ENCODE data around the gene ZNF613. TPM values are rescaled to one million over a fixed set of nuclear protein-coding genes. Genes with fewer than 3 reads are reported as not detected.
A peak's percentile ranks its signal among the peaks of the same experiment; 100 is the strongest.
"Not testable (repeated sequence)": the region's sequence is repeated elsewhere in the genome, so short reads cannot be mapped to it uniquely, and the experiment has no call there.

ZNF613 gene
- total RNA-seq, 1 donor from 2014 or later: 6.8 TPM

DNA sequence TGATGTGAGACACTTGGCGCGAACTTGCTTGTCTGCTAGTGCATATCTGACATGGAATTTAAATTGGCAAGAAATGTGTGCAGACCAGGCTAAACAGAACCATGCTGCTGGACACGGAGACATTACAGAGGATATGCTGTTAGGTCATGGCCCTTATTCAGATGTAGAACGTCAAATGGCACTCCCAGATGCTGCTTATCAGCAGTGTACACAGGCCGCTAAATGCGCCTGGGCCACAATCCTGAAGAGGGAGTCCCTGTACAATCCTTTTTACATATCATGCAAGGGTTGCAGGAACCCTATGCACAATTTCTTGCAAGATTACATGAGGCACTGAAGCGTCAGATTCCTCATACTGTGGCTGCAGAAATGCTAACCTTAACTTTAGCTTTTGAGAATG, 50.1 kb downstream of the ZNF613 start:
- Histone ChIP-seq H3K27me3 (ENCODE audit: control insufficient read depth, insufficient read depth, low read length) (no peaks in the 10 kb centered on the region), H3K4me3 (ENCODE audit: low read depth, low read length) (no peak overlapping the region), H3K36me3 (ENCODE audit: control insufficient read depth, insufficient read depth, low read length) (peaks cover 4% of the 10 kb centered on the region)
- FAIRE-seq (peak; percentile 73), DNase-seq (ENCODE audit: low read depth) (no peak)
- TF ChIP-seq, protein P1, sequence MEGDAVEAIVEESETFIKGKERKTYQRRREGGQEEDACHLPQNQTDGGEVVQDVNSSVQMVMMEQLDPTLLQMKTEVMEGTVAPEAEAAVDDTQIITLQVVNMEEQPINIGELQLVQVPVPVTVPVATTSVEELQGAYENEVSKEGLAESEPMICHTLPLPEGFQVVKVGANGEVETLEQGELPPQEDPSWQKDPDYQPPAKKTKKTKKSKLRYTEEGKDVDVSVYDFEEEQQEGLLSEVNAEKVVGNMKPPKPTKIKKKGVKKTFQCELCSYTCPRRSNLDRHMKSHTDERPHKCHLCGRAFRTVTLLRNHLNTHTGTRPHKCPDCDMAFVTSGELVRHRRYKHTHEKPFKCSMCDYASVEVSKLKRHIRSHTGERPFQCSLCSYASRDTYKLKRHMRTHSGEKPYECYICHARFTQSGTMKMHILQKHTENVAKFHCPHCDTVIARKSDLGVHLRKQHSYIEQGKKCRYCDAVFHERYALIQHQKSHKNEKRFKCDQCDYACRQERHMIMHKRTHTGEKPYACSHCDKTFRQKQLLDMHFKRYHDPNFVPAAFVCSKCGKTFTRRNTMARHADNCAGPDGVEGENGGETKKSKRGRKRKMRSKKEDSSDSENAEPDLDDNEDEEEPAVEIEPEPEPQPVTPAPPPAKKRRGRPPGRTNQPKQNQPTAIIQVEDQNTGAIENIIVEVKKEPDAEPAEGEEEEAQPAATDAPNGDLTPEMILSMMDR (IDR thresholded peaks at IDR 0.05; ENCODE audit: insufficient read depth, low read length, severe bottlenecking): no peak

DNA sequence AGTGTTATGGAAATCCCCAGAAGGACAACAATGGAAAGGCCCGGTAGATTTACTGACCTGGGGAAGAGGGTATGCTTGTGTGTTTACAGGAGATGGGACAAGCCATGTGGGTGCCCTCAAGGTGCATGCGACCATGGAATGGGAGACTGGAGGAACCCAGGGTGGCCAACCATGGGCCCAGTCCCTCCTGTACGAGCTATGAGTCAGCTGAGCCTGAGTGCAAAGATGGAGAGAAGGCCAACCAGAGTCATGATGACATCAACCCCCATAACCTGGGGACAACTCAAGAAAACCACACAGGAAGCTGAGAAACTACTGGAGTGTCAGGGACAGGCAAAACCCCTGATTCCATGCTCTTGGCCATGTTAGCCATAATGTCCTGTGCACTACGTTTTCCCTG, 51.6 kb downstream of the ZNF613 start:
- TF ChIP-seq, protein P1 (IDR thresholded peaks at IDR 0.05; ENCODE audit: insufficient read depth, low read length, severe bottlenecking): no peak
- no peak overlapping the region for H3K4me3 ChIP-seq (ENCODE audit: low read depth, low read length)
- FAIRE-seq (peak; percentile 89), DNase-seq (ENCODE audit: low read depth) (no peak)
- H3K36me3 ChIP-seq (ENCODE audit: control insufficient read depth, insufficient read depth, low read length): peaks cover 3% of the 10 kb centered on the region
- H3K27me3 ChIP-seq (ENCODE audit: control insufficient read depth, insufficient read depth, low read length): no peaks in the 10 kb centered on the region

DNA sequence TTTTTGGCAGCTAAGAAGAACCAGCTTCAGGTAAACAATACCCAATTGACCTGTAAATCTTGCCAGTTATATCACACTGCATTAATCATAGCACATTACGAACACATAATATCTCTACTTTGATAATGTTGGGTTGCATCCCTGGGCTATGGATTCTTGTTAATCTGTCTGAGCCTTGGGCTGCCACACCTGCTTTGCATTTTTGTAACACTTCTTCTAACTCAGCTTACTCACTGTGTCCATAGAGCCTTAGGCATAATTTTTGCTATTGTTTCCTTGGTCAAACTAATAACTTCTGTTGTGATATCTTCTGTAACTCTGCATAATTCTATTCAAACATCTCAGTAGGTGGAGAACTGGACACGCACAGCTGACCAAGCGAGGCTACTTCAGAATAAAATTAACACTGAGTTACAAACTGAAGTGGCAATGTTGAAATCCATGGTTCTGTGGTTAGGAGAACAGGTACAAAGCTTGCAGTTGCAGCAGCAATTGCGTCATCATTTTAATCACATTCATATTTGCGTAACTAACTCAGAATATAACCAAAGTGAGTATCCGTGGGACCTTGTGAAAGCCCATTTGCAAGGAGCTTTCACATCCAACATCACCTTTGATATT, 53.0 kb downstream of the ZNF613 start:
- TF ChIP-seq, protein P1 (IDR thresholded peaks at IDR 0.05; ENCODE audit: insufficient read depth, low read length, severe bottlenecking): no peak
- Histone ChIP-seq H3K27me3 (ENCODE audit: control insufficient read depth, insufficient read depth, low read length) (no peaks in the 10 kb centered on the region), H3K36me3 (ENCODE audit: control insufficient read depth, insufficient read depth, low read length) (peaks cover 1% of the 10 kb centered on the region), H3K4me3 (ENCODE audit: low read depth, low read length) (no peak overlapping the region)
- DNase-seq (ENCODE audit: low read depth): peak; percentile 38
- no peak for FAIRE-seq

DNA sequence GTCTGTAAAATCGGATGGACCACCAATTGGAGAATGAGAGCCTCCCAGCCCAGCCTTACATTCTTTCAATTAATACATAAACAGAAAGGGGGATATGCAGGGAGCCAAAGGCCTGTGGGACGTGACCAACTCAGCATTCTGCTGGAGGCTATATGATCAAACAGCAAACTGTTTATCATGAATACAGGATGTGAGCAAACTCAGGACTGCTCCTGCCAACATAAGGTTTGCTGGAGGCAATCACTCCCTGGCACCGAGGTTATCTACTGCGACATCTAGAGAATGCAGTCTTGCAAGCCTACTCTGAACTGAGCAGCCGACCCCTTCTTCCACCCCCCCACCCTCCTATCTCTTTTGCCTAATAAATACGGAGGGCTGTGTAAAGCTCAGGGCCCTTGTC, 53.7 kb downstream of the ZNF613 start:
- DNase-seq (ENCODE audit: low read depth); H3K4me3 ChIP-seq (ENCODE audit: low read depth, low read length); H3K36me3 ChIP-seq (ENCODE audit: control insufficient read depth, insufficient read depth, low read length); H3K27me3 ChIP-seq (ENCODE audit: control insufficient read depth, insufficient read depth, low read length); FAIRE-seq: not testable (repeated sequence)

DNA sequence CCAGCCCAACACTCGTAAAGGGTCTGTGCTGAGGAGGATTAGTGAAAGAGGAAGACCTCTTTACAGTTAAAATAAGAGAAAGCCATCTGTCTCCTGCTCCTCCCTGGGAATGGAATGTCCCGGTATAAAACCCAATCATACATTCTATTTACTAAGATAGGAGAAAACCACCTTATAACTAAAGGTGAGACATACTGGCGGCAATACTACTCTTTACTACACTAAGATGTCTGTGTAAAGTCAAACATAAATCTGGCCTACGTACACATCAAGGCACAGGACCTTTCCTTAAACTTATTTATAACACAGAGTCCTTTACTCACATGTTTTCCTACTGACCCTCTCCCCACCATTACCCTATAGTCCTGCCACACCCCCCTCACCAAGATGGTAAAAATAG, 56.1 kb downstream of the ZNF613 start:
- H3K36me3 ChIP-seq (ENCODE audit: control insufficient read depth, insufficient read depth, low read length): peaks cover 1% of the 10 kb centered on the region
- TF ChIP-seq, protein P1 (IDR thresholded peaks at IDR 0.05; ENCODE audit: insufficient read depth, low read length, severe bottlenecking): no peak
- DNase-seq (ENCODE audit: low read depth) (no peak), FAIRE-seq (no peak)
- no peaks in the 10 kb centered on the region for H3K27me3 ChIP-seq (ENCODE audit: control insufficient read depth, insufficient read depth, low read length)
- no peak overlapping the region for H3K4me3 ChIP-seq (ENCODE audit: low read depth, low read length)

DNA sequence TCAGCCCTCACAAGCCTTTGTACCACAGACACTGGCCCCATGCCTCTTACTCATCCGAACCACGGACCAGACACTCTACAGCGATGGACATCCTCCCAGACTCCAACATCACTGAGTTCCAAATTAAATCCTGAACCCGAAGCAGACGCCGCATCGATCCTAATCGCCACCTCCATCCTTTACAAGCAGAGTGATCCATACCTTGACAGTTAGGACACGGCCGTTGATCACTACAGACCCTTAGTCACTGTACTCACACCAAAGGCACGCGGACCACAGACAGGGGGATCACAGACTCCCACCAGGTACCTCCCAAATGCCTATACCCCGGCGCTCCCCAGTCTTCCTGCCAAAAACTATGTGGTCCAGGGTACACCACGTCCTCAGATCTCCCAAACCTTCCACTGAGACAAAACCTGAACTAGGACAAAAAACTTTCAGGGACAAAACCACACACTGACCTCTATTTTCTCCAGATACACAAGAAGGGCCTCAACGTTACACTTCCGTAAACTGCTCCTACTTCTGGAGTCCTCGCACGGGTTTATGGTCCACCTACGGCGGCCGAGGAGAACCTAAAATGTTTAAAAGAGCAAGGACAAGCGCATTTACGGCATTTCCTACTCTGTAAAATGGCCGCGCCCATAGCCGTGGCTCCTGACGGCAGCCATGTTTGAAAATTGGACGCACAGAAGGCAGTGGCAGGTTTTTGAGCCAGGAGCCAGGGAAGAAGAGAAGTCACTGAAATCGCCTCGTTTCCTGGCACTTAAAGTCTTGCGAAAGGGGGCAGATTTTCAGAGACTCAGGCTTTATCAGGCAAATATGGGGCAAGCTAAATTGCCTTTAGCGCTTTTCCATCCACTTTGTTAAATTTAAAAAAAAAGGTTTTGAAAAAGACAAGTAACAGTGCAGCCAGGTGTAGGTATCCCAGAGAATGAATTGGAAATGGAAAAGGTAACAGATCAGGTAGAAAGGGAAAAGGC, 59.3 kb downstream of the ZNF613 start, which contains the start of gene ZNF350:
TSS of gene ZNF350 (minus strand) at position 532 of the 983 bp plus-strand sequence. CDS start 12,480 bp downstream, outside the sequence.
- peak; percentile 87 for FAIRE-seq
- TF ChIP-seq, protein P1 (IDR thresholded peaks at IDR 0.05; ENCODE audit: insufficient read depth, low read length, severe bottlenecking): no peak

More for the DNA sequence above, 59.3 kb downstream of the ZNF613 start, which contains the start of gene ZNF350:
- Histone ChIP-seq H3K36me3 (ENCODE audit: control insufficient read depth, insufficient read depth, low read length) (no peaks in the 10 kb centered on the region), H3K27me3 (ENCODE audit: control insufficient read depth, insufficient read depth, low read length) (no peaks in the 10 kb centered on the region), H3K4me3 (ENCODE audit: low read depth, low read length) (peak within 1 kb of the TSS; percentile 85)
- DNase-seq (ENCODE audit: low read depth): peak; percentile 89
